ENCODE measurements around the gene GDAP1L1.
"Not testable (repeated sequence)": the region's sequence is repeated elsewhere in the genome, so short reads cannot be mapped to it uniquely, and the experiment has no call there.

Gene GDAP1L1

DNA sequence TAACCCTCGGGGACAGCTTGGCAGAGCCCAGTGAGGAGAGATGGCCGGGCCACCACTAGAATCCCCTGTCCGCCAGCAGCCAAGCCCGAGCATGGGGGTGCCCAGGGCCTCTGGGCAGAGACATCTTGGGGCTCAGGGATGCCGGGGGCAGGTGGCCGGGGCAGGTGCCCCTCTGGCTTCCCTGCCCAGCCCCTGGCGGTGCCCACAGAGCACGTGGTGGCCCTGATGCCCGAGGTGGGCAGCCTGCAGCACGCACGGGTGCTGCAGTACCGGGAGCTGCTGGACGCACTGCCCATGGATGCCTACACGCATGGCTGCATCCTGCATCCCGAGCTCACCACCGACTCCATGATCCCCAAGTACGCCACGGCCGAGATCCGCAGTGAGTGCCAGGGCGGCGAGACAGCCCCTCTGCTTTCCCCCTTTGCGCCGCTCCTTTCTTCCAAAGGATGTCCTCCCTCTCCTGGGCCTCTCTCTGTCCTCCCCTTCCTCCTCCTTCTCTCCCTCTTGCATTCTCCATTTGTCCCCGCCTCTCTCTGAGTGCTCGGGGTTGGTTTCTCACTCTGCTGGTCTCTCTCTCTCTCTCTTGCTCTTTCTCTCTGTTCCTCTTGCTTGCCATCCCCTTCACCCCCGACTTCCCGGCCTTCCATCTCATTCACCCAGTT lies 11.2 kb downstream of the GDAP1L1 start:
- no peak for DNase-seq

DNA sequence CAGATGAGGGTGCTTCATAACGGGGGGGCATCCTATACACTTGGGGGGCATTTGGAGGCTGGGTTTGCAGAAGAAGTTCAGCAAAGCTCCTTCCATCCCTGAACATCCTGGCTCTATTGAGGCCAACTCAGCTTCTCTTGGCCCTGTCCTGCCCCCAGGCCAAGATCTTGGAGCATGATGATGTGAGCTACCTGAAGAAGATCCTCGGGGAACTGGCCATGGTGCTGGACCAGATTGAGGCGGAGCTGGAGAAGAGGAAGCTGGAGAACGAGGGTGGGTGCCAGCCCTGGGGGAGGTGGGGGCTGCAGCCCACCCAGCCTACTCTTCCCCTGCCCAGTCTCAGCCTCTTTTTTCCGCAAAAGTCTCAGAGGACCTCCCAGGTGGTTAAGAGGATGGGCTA lies 17.2 kb downstream of the GDAP1L1 start:
- DNase-seq: peak; percentile 8

DNA sequence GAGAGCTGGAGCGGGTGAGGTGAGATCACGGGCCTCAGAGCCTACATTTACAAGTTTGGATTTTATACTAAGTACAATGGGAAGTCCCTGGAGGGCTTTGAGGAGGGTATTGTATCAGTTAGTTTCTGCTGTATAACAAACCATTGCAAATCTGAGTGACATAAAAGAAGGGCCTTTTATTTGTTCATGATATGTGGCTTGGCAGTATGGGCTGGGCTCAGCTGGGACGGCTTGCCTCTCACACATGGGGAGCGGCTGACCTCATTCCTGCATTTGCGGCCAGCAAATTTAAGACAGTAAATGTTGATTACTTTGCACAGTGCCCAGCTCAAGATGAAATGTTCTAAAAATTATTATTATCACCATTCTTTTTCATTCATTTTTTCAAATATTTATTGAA lies 21.7 kb downstream of the GDAP1L1 start:
- DNase-seq: no peak

DNA sequence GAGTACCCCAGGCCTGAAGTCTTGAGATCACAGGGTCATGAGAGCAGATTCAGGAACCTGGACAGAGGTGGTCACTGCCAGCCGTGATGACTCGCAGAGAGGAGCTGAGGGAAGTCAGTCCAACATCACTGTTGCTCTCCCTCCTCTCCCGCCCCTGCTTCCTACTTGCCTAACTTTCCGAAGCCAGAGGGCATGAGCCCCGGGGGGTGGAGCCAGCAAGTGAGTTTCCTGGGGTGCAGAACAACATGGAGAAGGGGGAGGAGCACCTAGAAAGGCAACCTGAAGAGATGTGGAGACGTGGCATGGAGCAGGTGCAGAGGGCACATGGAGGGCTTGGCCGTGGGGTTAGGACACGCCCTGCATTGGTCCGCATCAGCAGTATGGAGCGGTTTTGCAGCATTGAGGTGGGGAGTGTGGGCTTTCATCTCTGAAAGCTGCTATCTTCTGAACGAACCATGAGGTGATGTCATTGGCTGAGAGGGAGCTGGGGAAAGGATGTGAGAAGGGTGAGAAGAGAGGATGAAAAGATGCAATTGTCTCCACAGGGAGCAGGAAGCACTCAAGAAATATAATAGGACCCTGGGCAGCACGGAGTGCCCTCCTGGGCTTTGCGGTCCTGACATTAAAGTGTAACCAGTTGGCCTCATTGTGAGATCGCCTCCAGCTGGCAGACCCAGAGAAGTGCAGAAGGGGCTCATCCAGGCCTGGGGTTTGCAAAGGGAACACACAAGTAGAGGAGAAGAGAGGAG lies 25.0 kb downstream of the GDAP1L1 start:
- DNase-seq: peak; percentile 10

DNA sequence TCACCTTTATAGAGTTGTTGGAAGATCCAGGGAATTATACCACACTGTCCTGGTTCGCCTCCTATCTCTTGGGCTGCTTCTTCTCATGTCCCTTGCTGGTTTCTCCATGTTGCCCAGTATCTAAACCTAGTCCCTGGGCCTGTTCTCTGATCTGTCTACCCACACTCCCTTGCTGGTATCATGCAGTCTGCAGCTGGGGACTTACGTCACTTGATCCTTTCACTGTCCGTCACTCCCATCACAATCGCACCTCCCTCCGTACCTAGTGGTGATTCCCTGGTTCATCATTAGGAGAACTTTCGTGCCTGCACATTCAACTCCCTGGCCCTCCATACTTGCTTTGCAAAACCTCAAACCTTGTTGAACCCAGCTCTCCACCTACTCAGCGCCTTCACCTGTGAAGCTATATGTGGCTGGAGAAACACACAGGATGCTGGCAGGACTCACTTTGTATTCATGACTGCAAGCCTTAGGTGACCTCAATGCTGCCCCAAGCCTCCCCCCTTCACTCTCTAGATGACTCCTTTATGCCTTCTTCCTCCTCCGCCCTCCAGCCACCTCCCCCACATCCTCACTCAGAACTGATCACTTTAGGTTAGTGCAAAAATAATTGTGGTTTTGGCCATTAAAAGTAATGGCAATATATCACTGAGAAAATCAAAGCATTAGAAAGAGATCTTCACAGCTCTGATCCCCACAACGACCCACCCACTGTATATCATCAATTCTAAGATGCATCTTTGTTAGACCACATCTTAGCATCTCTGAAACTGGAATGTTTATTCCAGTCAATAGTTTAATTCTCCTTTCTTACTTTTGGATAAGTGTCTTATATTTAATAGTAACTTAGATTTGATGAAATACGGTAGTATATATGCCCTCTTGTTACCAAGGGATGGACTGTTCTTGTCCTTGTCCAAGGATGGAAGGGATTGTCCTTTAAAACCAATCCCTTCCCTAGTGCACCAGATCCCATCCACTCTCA lies 26.4 kb downstream of the GDAP1L1 start:
- DNase-seq: no peak

DNA sequence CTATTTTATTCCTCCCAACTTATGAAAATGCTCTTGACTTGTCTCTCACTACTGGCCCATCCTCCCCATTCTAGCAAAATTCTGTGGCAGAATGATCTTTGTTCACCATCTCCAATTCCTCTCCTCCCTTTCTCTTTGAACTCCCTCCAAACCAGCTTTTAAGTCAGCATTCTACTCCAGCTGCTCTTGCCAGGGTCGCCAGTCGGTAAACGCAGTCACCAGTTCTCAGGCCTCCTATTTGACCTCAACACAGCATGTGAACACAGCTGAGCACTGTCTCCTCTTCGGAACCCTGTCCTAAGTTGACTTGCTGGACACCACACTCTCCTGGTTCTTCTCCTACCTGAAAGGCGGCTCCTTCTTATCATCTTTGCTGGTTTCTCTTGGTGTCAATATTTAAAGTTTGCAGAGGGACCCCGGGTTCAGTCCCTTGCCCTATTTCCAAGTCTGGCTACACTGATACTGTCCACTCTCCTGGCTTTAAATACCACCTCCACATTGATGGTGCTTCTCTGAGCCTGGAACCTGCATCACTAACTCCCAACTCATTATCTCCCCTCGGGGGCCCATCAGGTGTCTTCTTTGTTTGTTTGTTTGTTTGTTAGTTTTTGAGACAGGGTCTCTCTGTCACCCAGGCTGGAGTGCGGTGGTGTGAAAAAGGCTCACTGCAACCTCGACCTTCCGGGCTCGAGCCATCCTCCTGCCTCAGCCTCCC lies 27.4 kb downstream of the GDAP1L1 start:
- no peak for DNase-seq

DNA sequence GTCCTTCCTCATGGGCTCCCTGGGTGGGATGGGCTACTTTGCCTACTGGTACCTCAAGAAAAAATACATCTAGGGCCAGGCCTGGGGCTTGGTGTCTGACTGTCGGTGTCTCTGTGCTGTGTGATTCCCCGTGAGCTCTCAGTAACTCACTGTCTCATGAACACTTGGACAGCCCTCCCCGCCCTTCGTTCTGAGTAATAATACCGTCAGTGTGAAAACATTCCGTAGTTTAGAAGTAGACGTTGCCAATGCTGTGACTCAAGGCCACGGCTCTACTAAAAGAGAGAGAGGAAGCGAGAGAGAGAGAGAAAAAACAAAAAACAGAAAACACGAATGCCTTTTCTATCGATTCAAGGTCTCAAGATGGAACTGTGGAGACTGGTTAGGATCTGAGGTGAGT lies 32.1 kb downstream of the GDAP1L1 start:
- no peak for DNase-seq

DNA sequence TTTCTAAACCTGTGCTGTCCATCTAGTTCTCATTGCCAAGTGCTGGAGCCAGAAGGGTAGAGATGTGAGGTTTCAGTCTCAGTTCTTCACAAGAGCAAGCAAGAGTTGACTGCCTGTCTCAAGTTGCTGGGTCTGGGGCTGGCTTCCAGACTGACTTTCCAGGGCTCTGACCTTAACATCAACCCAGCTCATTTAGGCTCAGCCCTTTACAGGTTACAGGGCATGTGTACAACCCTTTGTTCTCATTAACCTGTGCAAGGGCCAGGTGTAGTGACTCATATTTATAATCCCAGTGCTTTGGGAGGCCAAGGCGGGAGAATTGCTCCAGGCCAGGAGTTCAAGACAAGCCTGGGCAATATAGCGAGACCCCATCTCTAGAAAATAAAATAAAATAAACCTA lies 33.3 kb downstream of the GDAP1L1 start:
- no peak for DNase-seq

DNA sequence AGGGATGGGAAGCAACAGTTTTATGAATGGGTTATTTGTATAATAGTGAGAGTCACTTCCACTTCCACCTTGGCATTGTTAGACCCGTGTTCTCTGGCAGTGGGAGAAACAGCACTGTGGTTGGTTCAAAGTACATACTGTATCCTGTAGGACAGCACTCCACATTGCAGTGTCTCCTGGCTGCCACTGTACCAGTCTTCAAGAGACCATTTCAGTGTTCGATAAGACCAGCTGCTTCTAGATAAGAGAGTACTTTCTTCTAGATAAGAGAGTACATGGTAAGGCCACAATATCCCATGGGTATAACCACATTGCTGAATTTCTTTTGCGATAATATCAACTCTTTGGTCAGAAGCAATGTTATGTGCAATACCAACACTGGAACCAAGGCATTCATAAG lies 35.1 kb downstream of the GDAP1L1 start:
- peak; percentile 85 for DNase-seq

DNA sequence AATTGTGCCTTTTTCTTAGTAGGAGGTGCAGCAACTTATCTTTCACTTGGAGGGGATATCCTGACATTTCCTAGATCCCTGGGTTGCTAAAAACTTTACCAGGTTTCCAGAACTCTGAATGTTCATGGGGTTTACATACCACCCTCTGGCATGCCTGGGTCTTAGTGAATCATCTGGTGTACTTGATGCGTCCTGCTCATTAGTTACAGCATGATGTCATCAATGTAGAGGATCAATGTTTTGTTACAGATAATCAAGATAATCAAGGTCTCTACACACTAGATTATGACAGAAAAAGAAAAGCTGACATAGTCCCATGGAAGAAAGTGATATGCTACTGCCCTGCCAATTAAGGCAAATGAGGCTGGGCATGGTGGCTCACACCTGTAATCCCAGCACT lies 36.9 kb downstream of the GDAP1L1 start:
- no peak for DNase-seq

DNA sequence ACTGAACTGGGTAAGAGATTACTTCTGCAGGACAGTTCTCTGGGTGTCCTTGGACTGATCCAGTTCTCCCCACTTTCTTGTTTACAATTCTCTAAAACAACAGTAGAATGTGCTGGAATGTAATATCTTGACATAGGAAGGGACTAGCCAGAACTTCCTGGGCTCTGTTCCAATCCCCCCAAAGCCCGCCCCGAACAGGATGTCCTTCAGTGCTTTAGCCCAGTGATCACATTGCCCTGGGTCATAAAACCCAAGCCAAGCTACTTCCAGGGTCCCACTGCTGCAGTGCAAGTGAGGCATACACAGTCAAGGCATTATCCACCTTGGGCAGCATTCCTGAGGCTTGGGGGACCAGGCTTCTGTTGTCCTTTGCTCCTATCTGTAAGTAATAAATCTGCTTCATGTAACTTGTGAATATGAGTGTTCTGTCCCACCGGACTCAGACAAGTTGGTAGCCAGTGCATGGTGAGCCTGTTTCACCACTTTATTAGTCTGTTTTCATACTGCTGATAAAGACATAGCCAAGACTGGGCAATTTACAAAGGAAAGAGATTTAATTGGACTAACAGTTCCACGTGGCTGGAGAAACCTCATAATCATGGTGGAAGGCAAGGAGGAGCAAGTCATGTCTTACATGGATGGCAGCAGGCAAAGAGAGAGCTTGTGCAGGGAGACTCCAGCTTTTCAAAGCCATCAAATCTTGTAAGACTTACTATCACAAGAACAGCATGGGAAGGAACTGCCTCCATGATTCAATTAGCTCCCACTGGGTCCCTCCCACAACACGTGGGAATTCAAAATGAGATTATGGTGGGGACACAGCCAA lies 40.4 kb downstream of the GDAP1L1 start:
- DNase-seq: no peak

DNA sequence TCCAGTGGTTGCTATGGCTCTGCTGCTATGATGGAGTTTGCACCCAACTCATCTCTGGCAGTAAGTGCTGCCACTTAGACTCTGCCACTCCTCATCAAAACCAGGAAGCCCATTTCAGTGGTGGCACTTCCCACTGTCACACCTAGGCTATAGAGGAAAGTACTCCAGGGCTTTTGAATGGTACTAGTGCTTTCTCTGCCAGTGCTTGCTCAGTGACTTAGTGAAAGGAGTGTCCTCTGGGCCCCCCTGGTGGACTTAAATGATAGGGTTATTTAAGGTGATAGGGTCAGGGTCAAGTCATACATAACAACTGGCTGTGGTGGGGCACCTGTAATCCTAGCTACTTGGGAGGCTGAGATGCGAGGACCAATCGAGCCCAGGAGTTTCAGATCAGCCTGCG lies 41.1 kb downstream of the GDAP1L1 start:
- DNase-seq: peak; percentile 24

DNA sequence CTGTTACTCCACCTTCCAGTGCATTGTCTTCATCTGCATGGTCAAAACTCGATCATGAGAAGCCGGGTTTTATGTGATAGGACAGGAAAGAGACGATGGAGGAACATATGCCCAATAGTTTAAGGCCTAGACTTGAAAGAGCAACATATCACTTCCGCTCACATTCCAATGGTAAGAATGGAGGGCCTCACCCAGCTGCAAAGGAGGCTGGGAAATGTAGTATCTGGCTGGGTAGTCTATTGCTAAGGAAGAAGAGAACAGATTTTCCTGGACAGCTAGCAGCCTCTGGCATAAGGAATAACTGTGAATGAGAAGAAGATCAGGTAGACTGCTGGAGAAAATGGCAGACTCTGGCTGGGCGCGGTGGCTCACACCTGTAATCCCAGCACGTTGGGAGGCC lies 44.6 kb downstream of the GDAP1L1 start:
- DNase-seq: no peak

DNA sequence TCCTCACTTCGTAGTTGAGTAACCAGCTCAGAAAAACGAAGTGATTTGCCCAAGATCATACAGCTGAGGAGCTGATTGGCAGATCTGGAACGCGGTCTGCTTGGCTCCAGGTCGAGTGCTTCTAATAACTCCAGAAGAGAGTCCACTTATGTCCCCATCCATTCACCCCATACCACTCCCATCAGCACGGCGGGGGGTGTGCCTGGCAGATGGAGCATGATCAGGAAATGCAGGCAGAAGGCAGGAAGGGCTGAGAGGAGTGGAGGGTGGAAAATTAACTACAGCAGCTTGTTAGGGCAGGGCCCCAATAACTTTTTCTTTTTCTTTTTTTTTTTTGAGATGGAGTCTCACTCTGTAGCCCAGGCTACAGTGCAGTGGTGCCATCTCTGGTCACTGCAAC lies 48.9 kb downstream of the GDAP1L1 start:
- no peak for DNase-seq

DNA sequence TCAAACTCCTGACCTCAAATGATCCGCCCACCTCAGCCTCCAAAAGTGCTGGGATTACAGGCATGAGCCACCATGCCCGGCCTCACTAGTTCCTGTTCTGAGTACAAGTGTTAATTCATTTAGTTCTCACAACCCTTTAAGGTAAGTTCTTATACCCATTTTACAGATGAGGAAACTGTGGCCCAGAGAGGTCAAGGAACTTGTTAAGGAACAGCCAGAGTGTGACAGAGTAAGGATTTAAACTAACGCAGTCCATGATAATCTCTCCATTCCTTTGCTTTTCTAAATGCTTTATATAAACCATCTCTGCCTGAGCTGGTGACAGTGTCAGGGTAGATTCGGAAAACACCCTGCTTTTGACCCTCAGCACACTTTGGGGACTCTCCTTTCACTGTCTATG lies 50.6 kb downstream of the GDAP1L1 start:
- no peak for DNase-seq

DNA sequence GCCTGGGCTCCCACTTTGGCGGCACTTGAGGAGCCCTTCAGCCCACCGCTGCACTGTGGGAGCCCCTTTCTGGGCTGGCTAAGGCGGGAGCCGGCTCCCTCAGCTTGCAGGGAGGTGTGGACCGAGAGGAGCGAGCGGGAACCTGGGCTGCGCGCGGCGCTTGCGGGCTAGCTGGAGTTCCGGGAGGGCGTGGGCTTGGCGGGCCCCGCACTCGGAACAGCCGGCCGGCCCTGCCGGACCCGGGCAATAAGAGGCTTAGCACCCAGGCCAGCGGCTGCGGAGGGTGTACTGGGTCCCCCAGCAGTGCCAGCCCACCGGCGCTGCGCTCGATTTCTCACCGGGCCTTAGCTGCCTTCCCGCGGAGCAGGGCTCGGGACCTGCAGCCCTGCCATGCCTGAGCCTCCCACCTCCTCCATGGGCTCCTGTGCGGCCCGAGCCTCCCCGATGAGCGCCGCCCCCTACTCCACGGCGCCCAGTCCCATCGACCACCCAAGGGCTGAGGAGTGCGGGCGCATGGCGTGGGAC lies 52.0 kb downstream of the GDAP1L1 start:
- DNase-seq: not testable (repeated sequence)

DNA sequence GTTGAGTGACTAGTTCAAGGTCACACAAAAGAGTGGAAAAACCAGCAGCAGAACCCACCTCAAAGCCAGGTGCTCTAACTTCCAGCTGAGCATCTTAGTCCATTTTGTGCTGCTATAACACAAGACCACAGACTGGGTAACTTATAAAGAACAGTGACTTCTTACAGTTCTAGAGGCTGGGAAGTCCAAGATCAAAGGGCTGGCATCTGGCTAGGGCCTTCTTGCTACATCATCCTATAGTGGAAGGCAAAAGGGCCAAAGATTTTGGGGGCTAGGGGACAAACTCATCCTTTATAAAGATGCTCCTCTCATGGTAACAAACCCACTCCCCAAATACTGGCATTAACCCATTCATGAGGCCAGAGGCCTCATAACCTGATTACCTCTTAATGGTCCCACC lies 54.2 kb downstream of the GDAP1L1 start:
- no peak for DNase-seq

DNA sequence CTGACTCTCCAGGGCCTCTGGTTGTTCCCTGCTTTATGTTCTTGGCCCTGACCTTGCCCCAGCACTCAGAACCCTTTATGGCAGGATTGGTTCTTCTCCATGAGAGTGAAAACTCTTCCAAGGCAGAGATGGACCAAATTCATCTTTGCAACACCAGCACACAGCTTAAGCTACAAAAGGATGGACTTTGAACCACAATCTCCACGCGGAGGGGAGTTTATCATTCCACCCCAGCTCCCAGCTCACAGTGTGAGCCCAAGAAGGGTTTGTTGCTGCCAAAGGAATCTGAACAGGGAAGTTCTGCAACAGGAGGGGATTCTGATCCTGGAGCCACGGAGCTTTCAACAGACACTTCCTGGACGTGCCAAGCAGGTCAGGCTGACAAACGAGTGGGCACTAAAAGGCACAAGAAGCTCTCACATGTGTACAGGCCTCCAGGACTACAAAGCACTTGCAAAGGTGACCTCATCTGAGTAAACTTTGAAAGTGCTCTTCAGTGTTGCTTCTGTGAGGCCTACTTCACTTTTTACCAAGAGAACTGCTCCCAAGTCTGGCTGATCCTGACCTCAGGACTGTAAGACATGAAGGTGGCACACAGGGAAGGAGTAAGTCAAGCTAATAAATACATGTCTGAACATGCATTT lies 55.0 kb downstream of the GDAP1L1 start:
- DNase-seq: no peak

DNA sequence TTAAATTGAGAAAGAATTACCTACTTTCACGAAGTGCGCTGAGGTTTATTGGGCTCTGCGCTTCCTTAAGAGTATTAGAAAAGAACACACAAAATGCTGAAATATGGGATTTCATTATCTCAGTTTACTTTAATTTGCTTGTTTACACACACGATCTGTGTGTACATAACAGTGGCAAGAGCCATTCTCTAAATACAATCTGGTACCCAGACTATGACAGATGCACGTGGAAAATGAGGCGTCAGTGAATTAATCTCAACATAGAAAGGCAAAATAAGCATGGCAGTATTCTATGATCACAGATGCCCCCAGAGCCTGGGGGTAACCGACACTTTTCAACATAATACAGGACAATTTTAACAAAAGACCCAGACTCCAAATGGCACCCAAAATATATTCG lies 55.6 kb downstream of the GDAP1L1 start:
- no peak for DNase-seq

DNA sequence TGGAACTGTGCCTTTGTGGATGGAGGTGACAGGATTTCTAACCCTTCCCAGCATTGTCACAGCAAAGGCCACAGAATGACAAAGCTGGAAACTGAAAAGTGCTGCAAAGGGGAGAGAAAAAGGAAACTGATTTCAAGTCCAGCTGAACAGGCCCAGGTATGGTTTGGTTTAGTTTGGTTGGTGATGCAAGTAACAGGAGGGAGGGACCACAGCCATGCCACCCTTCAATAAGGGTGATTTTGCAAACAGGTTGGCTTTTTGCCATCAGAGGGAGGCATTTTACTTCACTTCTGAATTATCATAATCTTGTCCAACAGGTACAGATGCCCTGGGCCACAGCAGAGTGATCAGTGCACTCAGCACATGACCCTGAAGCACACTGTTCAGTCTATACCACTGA lies 57.3 kb downstream of the GDAP1L1 start:
- DNase-seq: peak; percentile 26

DNA sequence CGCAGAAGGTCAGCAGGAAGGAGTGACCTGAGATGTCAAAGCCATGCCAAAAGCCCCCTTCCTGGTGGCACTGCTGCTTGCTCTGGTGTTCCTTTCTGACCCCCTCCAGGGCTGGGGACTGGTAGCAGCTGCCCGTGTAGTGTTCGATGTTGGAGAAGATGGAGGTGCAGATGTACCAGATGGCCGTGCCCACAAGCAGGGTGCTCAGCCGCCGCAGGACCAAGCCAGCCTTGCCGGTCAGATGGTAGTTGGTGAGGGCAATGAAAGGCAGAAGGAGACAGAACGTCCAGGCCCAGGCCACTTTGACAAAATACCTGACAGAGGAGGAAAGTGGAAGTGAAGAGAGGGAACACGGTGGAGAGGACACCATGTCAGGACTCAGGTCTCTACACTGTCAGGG lies 59.8 kb downstream of the GDAP1L1 start:
- DNase-seq: no peak
